Right lobe of liver (tissue), 6 donors: ENCODE data around the gene BCOR. TPM values are rescaled to one million over a fixed set of nuclear protein-coding genes. Genes with fewer than 3 reads are reported as not detected.

Source experiments
- ATAC-seq, 4 donors: fragments of 200-7000 bp; cut with Tn5 transposase; one replicate each; pipeline ENCODE4 v1.9.1; 2020; ENCODE audit warnings: mild to moderate bottlenecking in 4 of 4, moderate library complexity in 4 of 4
- DNase-seq, 3 donors: peaks; one replicate each; pipeline ENCODE4 v3.0.0-alpha.2; 2020
- H3K27ac ChIP-seq, 3 donors: fragments of 200-600 bp; one replicate each; pipeline ENCODE4 v1.8.0; 2022
- H3K27me3 ChIP-seq, 2 donors: fragments of 200-600 bp; one replicate each; pipeline ENCODE4 v1.8.0; 2022
- H3K36me3 ChIP-seq, 4 donors: fragments of 200-600 bp; sonication (generic) in 1 of 4; one replicate each; pipeline versions ENCODE4 v1.5.1 to v1.8.0; 2017 to 2022; ENCODE audit warnings: control low read depth in 1 of 4
- H3K4me1 ChIP-seq, 4 donors: fragments of 200-600 bp; sonication (generic) in 1 of 4; one replicate each; pipeline versions ENCODE4 v1.5.1 to v1.8.0; 2017 to 2022; ENCODE audit warnings: control low read depth in 1 of 4
- H3K4me3 ChIP-seq, 3 donors: fragments of 200-600 bp; one replicate each; pipeline ENCODE4 v1.8.0; 2022
- H3K9me3 ChIP-seq, 4 donors: fragments of 200-600 bp; sonication (generic) in 1 of 4; one replicate each; pipeline versions ENCODE4 v1.5.1 to v1.8.0; 2017 to 2022; ENCODE audit warnings: control low read depth in 1 of 4
- POLR2A ChIP-seq: fragments of 450-650 bp; IDR thresholded peaks from one replicate; pipeline ENCODE4 v1.6.1; 2017; ENCODE audit warnings: antibody characterized with exemption, mild to moderate bottlenecking
- WGBS: methylation state at CpG from one replicate; pipeline ENCODE4 v1.1.6; 2018; ENCODE audit warnings: low coverage, low lambda C conversion rate; ENCODE audit not compliant: insufficient coverage; ENCODE audit errors: missing lambda C conversion rate; 5-methylcytosine and 5-hydroxymethylcytosine counted together
- intact Hi-C, 2 donors: fragments of 100-400 bp; cut with DNase I; formaldehyde crosslinking; loops; one replicate each; pipeline versions ENCODE4 v1.11.2 to v1.14.1; 2022
- total RNA-seq, 6 experiments: library from RNA; depleted of rRNA in 2 of 6; stranded (reverse); fragments of >200 nt in 2 of 6; fragmentation: NEBNext Ultra II Directional in 3 of 6; extraction: Animal tissue kit (Norgen Biotek cat#: 25700) in 3 of 6; gene quantifications; one replicate each; pipeline versions ENCODE4 v1.1.0 to v1.2.4, GENCODE V29; 2016 to 2023
- TF ChIP-seq, protein P1 (sequence below), 4 donors: fragments of 200-600 bp in 3 of 4; fragments of 450-650 bp in 1 of 4; IDR thresholded peaks; one replicate each; pipeline versions ENCODE4 v1.5.1 to v1.8.0; 2016 to 2022; ENCODE audit warnings: antibody characterized with exemption in 4 of 4, mild to moderate bottlenecking in 2 of 4
- donor health status: DM: no; HTN: yes; CAD: no.
- donor health status: DM: no; HTN: no; CAD: no.
- donor health status: DM: no; HTN: no; CAD: no.
- donor health status: DM: no; HTN: yes; CAD: no.
- donor health status: DM: no; HTN: yes; CAD: no.

Gene BCOR
- total RNA-seq, 6 experiments from 2014 or later = 9.4 to 16.6 (median 12.0) TPM

DNA sequence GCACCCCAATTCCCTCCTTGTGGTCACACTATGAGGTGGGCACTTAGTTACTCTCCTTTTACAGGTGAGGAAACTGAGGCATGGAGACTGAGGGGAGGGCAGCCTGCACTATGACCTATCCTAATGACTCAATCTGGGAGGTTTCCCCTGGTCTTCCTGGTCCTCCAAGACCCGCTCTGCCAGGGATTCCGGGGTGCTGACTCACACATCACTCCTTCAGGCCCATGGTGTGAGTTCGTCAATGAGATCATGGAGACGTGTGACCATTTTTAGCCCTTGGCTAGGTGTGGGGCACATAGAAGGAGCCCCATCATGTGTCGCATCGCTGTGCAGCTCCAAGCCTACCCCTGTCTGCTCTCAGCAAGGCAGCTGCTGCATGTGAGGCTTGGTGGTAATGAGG is 32.4 kb upstream of the BCOR start:
- no peak for DNase-seq
- no peaks in the 10 kb centered on the region for H3K4me1 ChIP-seq
- 80% methylated on average over 1 of the region's 6 CpGs for WGBS
- H3K4me3 ChIP-seq = no peak overlapping the region
- H3K9me3 ChIP-seq = no peaks in the 10 kb centered on the region
- TF ChIP-seq, protein P1, sequence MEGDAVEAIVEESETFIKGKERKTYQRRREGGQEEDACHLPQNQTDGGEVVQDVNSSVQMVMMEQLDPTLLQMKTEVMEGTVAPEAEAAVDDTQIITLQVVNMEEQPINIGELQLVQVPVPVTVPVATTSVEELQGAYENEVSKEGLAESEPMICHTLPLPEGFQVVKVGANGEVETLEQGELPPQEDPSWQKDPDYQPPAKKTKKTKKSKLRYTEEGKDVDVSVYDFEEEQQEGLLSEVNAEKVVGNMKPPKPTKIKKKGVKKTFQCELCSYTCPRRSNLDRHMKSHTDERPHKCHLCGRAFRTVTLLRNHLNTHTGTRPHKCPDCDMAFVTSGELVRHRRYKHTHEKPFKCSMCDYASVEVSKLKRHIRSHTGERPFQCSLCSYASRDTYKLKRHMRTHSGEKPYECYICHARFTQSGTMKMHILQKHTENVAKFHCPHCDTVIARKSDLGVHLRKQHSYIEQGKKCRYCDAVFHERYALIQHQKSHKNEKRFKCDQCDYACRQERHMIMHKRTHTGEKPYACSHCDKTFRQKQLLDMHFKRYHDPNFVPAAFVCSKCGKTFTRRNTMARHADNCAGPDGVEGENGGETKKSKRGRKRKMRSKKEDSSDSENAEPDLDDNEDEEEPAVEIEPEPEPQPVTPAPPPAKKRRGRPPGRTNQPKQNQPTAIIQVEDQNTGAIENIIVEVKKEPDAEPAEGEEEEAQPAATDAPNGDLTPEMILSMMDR (IDR thresholded peaks at IDR 0.05) = no peak
- no peak for TF ChIP-seq POLR2A
- intact Hi-C loops = no loop called here
- no peaks in the 10 kb centered on the region for H3K27me3 ChIP-seq
- ATAC-seq = no peak
- no peaks in the 10 kb centered on the region for H3K36me3 ChIP-seq
- no peak overlapping the region for H3K27ac ChIP-seq

DNA sequence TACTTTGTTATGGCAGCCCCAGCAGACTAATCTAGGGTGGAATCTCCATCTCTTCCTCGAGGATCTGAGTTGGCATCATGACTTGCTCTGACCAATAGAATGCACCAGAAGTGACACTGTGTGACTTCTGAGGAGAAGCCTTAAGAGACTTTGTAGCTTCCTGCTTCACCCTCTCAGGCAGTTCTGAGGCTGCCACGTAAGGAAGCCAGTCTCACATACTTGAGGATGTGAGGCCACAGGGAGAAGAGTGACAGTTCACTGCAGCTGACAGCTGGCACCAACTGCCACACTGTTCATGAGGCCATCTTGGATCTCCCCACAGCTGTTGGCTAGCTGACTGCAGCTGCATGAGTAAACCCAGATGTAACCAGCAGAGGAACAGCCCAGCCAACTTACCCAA is 29.3 kb upstream of the BCOR start:
- ATAC-seq = no peak

DNA sequence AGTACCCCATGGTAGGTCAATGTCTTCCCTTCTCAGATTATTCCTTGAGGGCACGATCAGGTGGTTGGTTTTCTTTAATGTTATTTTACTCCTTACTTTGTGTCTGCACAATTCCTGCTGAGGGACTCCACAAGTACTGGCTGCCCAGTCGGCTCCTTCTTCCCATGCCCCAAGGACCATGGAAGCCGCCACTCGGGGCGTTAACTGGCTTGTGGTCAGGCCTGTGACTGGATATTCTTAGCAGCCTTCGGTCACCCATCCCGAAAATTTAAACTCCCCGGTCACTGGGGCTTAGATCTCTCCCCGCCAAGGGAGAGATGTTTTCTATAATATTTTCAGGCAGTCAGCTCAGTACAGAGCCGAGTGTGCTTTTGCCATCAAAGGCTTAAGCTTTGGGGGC is 24.7 kb upstream of the BCOR start:
- TF ChIP-seq, protein P1 (IDR thresholded peaks at IDR 0.05) = no peak
- TF ChIP-seq POLR2A = no peak
- ATAC-seq = no peak
- Histone ChIP-seq H3K27ac (no peak overlapping the region), H3K4me1 (no peaks in the 10 kb centered on the region), H3K27me3 (no peaks in the 10 kb centered on the region), H3K4me3 (no peak overlapping the region), H3K9me3 (no peaks in the 10 kb centered on the region), H3K36me3 (no peaks in the 10 kb centered on the region)
- DNase-seq = no peak
- 74% methylated on average over 9 of the region's 10 CpGs for WGBS
- intact Hi-C loops = no loop called here

More for the DNA sequence above, 29.3 kb upstream of the BCOR start:
- no peak for DNase-seq
- Histone ChIP-seq H3K4me3 (no peak overlapping the region), H3K9me3 (no peaks in the 10 kb centered on the region), H3K27ac (no peak overlapping the region), H3K4me1 (no peaks in the 10 kb centered on the region), H3K36me3 (no peaks in the 10 kb centered on the region), H3K27me3 (no peaks in the 10 kb centered on the region)
- WGBS = 20% methylated on average over 1 of the region's 2 CpGs
- TF ChIP-seq, protein P1 (IDR thresholded peaks at IDR 0.05) = no peak
- no peak for TF ChIP-seq POLR2A
- intact Hi-C loops = no loop called here

DNA sequence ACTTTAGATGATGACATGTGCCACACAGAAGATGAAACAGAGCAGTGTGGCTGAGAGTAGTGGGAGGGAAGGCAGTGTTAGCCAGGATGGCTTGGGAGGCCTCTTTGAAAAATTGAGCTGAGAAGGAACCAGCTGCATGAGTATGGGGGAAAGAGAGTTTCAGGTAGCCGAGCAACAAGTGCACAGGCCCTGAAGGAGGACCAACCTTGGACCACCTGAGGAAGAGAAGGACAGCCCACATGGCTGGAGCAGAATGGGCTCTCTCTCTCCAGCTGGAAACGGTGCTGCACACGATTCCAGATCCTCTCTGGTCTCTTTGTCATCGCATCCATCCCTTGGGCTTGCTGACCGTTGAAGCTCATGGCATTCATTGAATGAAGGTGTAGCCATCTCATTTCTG is 23.9 kb upstream of the BCOR start:
- no peaks in the 10 kb centered on the region for H3K9me3 ChIP-seq
- no peak for TF ChIP-seq POLR2A
- TF ChIP-seq, protein P1 (IDR thresholded peaks at IDR 0.05) = no peak
- intact Hi-C loops = no loop called here
- ATAC-seq (no peak), DNase-seq (no peak)
- no peaks in the 10 kb centered on the region for H3K4me1 ChIP-seq
- no peaks in the 10 kb centered on the region for H3K36me3 ChIP-seq
- no peak overlapping the region for H3K27ac ChIP-seq
- 60% methylated on average over 1 of the region's 5 CpGs for WGBS
- no peaks in the 10 kb centered on the region for H3K27me3 ChIP-seq
- H3K4me3 ChIP-seq = no peak overlapping the region
